SK-N-SH treated with all-trans-retinoic acid at 6 μM for 48 hours (cell line): Measurements from ENCODE around the gene RASGRF2.

Source experiments
- ATAC-seq: fragments of 200-7000 bp; cut with Tn5 transposase; 3 replicates; pipeline ENCODE4 v1.9.1; 2020; ENCODE audit warnings: mild to moderate bottlenecking, moderate library complexity
- ARNTL ChIP-seq: fragments of 450-650 bp; formaldehyde crosslinking; IDR thresholded peaks from 2 replicates; pipeline ENCODE4 v1.5.0; 2020; ENCODE audit warnings: low read depth, mild to moderate bottlenecking, moderate library complexity, borderline replicate concordance
- BACH2 ChIP-seq: fragments of 250-450 bp; sonication (Bioruptor Pico); IDR thresholded peaks from 2 replicates; pipeline ENCODE4 v1.9.0; 2021; ENCODE audit warnings: mild to moderate bottlenecking, borderline replicate concordance
- ESRRG ChIP-seq: fragments of 250-450 bp; sonication (Bioruptor Pico); IDR thresholded peaks from 2 replicates; pipeline ENCODE4 v1.6.1; 2021; ENCODE audit warnings: mild to moderate bottlenecking
- GLIS3 ChIP-seq: fragments of 250-450 bp; sonication (Bioruptor Pico); IDR thresholded peaks from 2 replicates; pipeline ENCODE4 v1.5.0; 2020; ENCODE audit warnings: mild to moderate bottlenecking, moderate library complexity
- ISL1 ChIP-seq: fragments of 250-450 bp; sonication (Bioruptor Pico); IDR thresholded peaks from 2 replicates; pipeline ENCODE4 v2.1.2; 2022; ENCODE audit warnings: mild to moderate bottlenecking, moderate library complexity
- OSR1 ChIP-seq: fragments of 250-450 bp; sonication (Bioruptor Pico); IDR thresholded peaks from 2 replicates; pipeline ENCODE4 v1.8.0; 2022; ENCODE audit warnings: moderate library complexity, mild to moderate bottlenecking, inconsistent platforms
- POU6F1 ChIP-seq: fragments of 250-450 bp; sonication (Bioruptor Pico); IDR thresholded peaks from 2 replicates; pipeline ENCODE4 v1.8.0; 2021; ENCODE audit warnings: low read depth, mild to moderate bottlenecking, moderate library complexity, borderline replicate concordance
- PPARA ChIP-seq: fragments of 250-450 bp; sonication (Bioruptor Pico); IDR thresholded peaks from 2 replicates; pipeline ENCODE4 v1.5.0; 2020; ENCODE audit warnings: mild to moderate bottlenecking, borderline replicate concordance
- RARB ChIP-seq: fragments of 250-450 bp; sonication (Bioruptor Pico); IDR thresholded peaks from 2 replicates; pipeline ENCODE4 v1.8.0; 2021; ENCODE audit warnings: mild to moderate bottlenecking, moderate library complexity
- SNAI2 ChIP-seq: fragments of 250-450 bp; sonication (Bioruptor Pico); IDR thresholded peaks from 2 replicates; pipeline ENCODE4 v1.5.0; 2020; ENCODE audit warnings: mild to moderate bottlenecking, moderate library complexity
- TCF4 ChIP-seq: fragments of 250-450 bp; sonication (Bioruptor Pico); IDR thresholded peaks from 2 replicates; pipeline ENCODE4 v1.8.0; 2021; ENCODE audit warnings: mild to moderate bottlenecking, moderate library complexity, borderline replicate concordance
- TOX ChIP-seq: fragments of 250-450 bp; sonication (Bioruptor Pico); IDR thresholded peaks from 2 replicates; pipeline ENCODE4 v1.8.0; 2021; ENCODE audit warnings: mild to moderate bottlenecking, moderate library complexity, borderline replicate concordance
- TSHZ2 ChIP-seq: fragments of 250-450 bp; sonication (Bioruptor Pico); IDR thresholded peaks from 2 replicates; pipeline ENCODE4 v1.5.0; 2020; ENCODE audit warnings: mild to moderate bottlenecking, moderate library complexity
- ZC3H10 ChIP-seq: fragments of 250-450 bp; sonication (Bioruptor Pico); IDR thresholded peaks from 2 replicates; pipeline ENCODE4 v1.5.1; 2021; ENCODE audit warnings: mild to moderate bottlenecking, moderate library complexity
- ZFP3 ChIP-seq: fragments of 250-450 bp; sonication (Bioruptor Pico); IDR thresholded peaks from 2 replicates; pipeline ENCODE4 v1.5.0; 2020; ENCODE audit warnings: mild to moderate bottlenecking, moderate library complexity
- ZFP30 ChIP-seq: fragments of 450-650 bp; formaldehyde crosslinking; IDR thresholded peaks from 2 replicates; pipeline ENCODE4 v1.5.0; 2022; ENCODE audit warnings: mild to moderate bottlenecking, moderate library complexity
- ZNF565 ChIP-seq: fragments of 450-650 bp; formaldehyde crosslinking; conservative IDR thresholded peaks from 2 replicates; pipeline ENCODE4 v1.5.0; 2020; ENCODE audit warnings: low read depth, mild to moderate bottlenecking, moderate library complexity
- ZNF70 ChIP-seq: fragments of 450-650 bp; formaldehyde crosslinking; IDR thresholded peaks from 2 replicates; pipeline ENCODE4 v1.5.0; 2020; ENCODE audit warnings: mild to moderate bottlenecking, moderate library complexity
- ZNF8 ChIP-seq: fragments of 450-650 bp; formaldehyde crosslinking; IDR thresholded peaks from 2 replicates; pipeline ENCODE4 v1.5.0; 2020; ENCODE audit warnings: mild to moderate bottlenecking, moderate library complexity
- TF ChIP-seq, protein P1 (sequence below): fragments of 250-450 bp; sonication (Bioruptor Pico); IDR thresholded peaks from 2 replicates; pipeline ENCODE4 v1.5.1; 2020; ENCODE audit warnings: low read depth, mild to moderate bottlenecking, moderate library complexity
- TF ChIP-seq, protein P2 (sequence below): fragments of 250-450 bp; sonication (Bioruptor Pico); IDR thresholded peaks from 2 replicates; pipeline ENCODE4 v1.5.1; 2021; ENCODE audit warnings: mild to moderate bottlenecking, moderate library complexity

Gene RASGRF2

DNA sequence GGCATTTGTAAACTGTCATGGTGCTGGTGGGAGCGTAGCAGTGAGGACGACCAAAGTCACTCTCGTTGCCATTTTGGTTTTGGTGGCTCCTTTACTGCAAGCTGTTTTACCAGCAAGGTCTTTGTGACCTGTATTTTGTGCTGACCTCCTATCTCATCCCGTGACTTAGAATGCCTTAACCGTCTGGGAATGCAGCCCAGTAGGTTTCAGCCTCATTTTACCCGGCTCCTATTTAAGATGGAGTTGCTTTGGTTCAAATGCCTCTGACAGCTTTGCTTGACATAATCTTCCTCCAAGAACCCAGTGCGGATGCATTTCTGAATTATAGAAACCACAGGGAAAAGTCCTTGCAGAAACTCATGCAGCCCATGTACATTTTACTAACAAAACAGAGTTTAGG lies 3.9 kb upstream of the RASGRF2 start:
- no peak for ATAC-seq
- no peak for TF ChIP-seq OSR1 (CRISPR knock-in tag)
- no peak for TF ChIP-seq ESRRG (CRISPR knock-in tag)

- ATAC-seq = no peak
- no peak for TF ChIP-seq ZFP3
- no peak for TF ChIP-seq ESRRG (CRISPR knock-in tag)
- no peak for TF ChIP-seq ZNF8
- TF ChIP-seq BACH2 = no peak
- no peak for TF ChIP-seq POU6F1 (CRISPR knock-in tag)
- TF ChIP-seq ARNTL (CRISPR knock-in tag) = no peak
- no peak for TF ChIP-seq ZC3H10 (CRISPR knock-in tag)
- no peak for TF ChIP-seq PPARA
Observed at GRCh38 chr5:80957031-80957761, 3.0 kb upstream of the RASGRF2 start.

- TF ChIP-seq, protein P1, sequence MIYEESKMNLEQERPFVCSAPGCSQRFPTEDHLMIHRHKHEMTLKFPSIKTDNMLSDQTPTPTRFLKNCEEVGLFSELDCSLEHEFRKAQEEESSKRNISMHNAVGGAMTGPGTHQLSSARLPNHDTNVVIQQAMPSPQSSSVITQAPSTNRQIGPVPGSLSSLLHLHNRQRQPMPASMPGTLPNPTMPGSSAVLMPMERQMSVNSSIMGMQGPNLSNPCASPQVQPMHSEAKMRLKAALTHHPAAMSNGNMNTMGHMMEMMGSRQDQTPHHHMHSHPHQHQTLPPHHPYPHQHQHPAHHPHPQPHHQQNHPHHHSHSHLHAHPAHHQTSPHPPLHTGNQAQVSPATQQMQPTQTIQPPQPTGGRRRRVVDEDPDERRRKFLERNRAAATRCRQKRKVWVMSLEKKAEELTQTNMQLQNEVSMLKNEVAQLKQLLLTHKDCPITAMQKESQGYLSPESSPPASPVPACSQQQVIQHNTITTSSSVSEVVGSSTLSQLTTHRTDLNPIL (CRISPR knock-in tag) = no peak
- TF ChIP-seq ZNF8 (no peak), SNAI2 (CRISPR knock-in tag) (no peak), TSHZ2 (no peak), ZFP30 (CRISPR knock-in tag) (no peak), OSR1 (CRISPR knock-in tag) (no peak), ZC3H10 (CRISPR knock-in tag) (no peak), POU6F1 (CRISPR knock-in tag) (no peak), BACH2 (no peak), TOX (no peak), ISL1 (no peak), RARB (CRISPR knock-in tag) (no peak), GLIS3 (CRISPR knock-in tag) (no peak), ZFP3 (no peak), ZNF70 (CRISPR knock-in tag) (no peak), TCF4 (CRISPR knock-in tag) (no peak)
- TF ChIP-seq, protein P2, sequence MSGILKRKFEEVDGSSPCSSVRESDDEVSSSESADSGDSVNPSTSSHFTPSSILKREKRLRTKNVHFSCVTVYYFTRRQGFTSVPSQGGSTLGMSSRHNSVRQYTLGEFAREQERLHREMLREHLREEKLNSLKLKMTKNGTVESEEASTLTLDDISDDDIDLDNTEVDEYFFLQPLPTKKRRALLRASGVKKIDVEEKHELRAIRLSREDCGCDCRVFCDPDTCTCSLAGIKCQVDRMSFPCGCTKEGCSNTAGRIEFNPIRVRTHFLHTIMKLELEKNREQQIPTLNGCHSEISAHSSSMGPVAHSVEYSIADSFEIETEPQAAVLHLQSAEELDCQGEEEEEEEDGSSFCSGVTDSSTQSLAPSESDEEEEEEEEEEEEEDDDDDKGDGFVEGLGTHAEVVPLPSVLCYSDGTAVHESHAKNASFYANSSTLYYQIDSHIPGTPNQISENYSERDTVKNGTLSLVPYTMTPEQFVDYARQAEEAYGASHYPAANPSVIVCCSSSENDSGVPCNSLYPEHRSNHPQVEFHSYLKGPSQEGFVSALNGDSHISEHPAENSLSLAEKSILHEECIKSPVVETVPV (CRISPR knock-in tag) = no peak
- ATAC-seq = no peak
Observed at GRCh38 chr5:80958616-80959015, 1.5 kb upstream of the RASGRF2 start.

GRCh38 chr5:80959138-80959537 lies 1.0 kb upstream of the RASGRF2 start:
- TF ChIP-seq, protein P2 (CRISPR knock-in tag) = no peak
- TF ChIP-seq ZNF565 (CRISPR knock-in tag) = no peak
- no peak for TF ChIP-seq BACH2
- no peak for TF ChIP-seq ISL1
- TF ChIP-seq POU6F1 (CRISPR knock-in tag) = no peak
- no peak for TF ChIP-seq ZC3H10 (CRISPR knock-in tag)
- TF ChIP-seq, all 23 proteins: peak for 0
- no peak for ATAC-seq
